OCI-LY1 (cell line): ENCODE data around the gene PACC1.

Experiments used
- H2AFZ ChIP-seq: fragments of 200-600 bp; sonication (generic), shearing (Covaris generic); 2 replicates; pipeline ENCODE4 v1.6.0; 2014; ENCODE audit warnings: antibody characterized with exemption, mild to moderate bottlenecking, low read length
- H3F3A ChIP-seq: fragments of 200-600 bp; sonication (generic), shearing (Covaris generic); 2 replicates; pipeline ENCODE4 v1.6.0; 2014; ENCODE audit warnings: mild to moderate bottlenecking, antibody characterized with exemption, low read length, moderate library complexity; ENCODE audit not compliant: insufficient read depth
- H3K27ac ChIP-seq: fragments of 200-600 bp; sonication (generic); 2 replicates; pipeline ENCODE4 v1.5.1; 2014; ENCODE audit warnings: low read length, mixed run types, mild to moderate bottlenecking, low read depth; ENCODE audit not compliant: poor library complexity, severe bottlenecking
- H3K27me3 ChIP-seq: fragments of 200-600 bp; sonication (generic); 2 replicates; pipeline ENCODE4 v1.6.0; 2014; ENCODE audit warnings: antibody characterized with exemption, mild to moderate bottlenecking, low read length, moderate library complexity; ENCODE audit not compliant: insufficient read depth
- H3K36me3 ChIP-seq: fragments of 200-600 bp; sonication (generic); 2 replicates; pipeline ENCODE4 v1.6.1; 2014; ENCODE audit warnings: mild to moderate bottlenecking, antibody characterized with exemption, low read length, moderate library complexity, mixed read lengths; ENCODE audit not compliant: insufficient read depth
- H3K4me1 ChIP-seq: fragments of 200-600 bp; sonication (generic); 2 replicates; pipeline ENCODE4 v1.5.1; 2014; ENCODE audit warnings: mild to moderate bottlenecking, low read length, moderate library complexity; ENCODE audit not compliant: insufficient read depth, severe bottlenecking
- H3K4me2 ChIP-seq: fragments of 200-600 bp; sonication (generic), shearing (Covaris generic); 2 replicates; pipeline ENCODE4 v1.6.1; 2014; ENCODE audit warnings: low read length
- H3K4me3 ChIP-seq: fragments of 200-600 bp; sonication (generic); 2 replicates; pipeline ENCODE4 v1.5.1; 2014; ENCODE audit warnings: low read length, low read depth, mild to moderate bottlenecking, mixed read lengths; ENCODE audit not compliant: poor library complexity, severe bottlenecking
- H3K79me2 ChIP-seq: fragments of 200-600 bp; shearing (Covaris generic); 2 replicates; pipeline ENCODE4 v1.6.1; 2016; ENCODE audit warnings: mixed run types, low read length, mixed read lengths; ENCODE audit not compliant: insufficient read depth
- H3K9ac ChIP-seq: fragments of 200-600 bp; sonication (generic), shearing (Covaris generic); 2 replicates; pipeline ENCODE4 v1.6.1; 2014; ENCODE audit warnings: mild to moderate bottlenecking, low read length, mixed read lengths
- H3K9me2 ChIP-seq: fragments of 200-600 bp; sonication (generic), shearing (Covaris generic); 2 replicates; pipeline ENCODE4 v1.6.1; 2014; ENCODE audit warnings: low read depth, mild to moderate bottlenecking, low read length, mixed read lengths
- H3K9me3 ChIP-seq: fragments of 200-600 bp; shearing (Covaris generic); 2 replicates; pipeline ENCODE4 v1.6.1; 2014; ENCODE audit warnings: low read length, mixed read lengths
- H4K20me1 ChIP-seq: fragments of 200-600 bp; sonication (generic), shearing (Covaris generic); 2 replicates; pipeline ENCODE4 v1.6.0; 2016; ENCODE audit warnings: mild to moderate bottlenecking, low read length; ENCODE audit not compliant: insufficient read depth
- CTCF ChIP-seq: fragments of 200-600 bp; sonication (generic), shearing (Covaris generic); IDR thresholded peaks from 2 replicates; pipeline ENCODE4 v1.5.1; 2017; ENCODE audit warnings: mild to moderate bottlenecking, antibody characterized with exemption, low read length, moderate library complexity, mixed read lengths
- EZH2 ChIP-seq: fragments of 200-600 bp; sonication (generic), shearing (Covaris generic); IDR thresholded peaks from 2 replicates; pipeline ENCODE4 v1.8.0; 2017; ENCODE audit warnings: borderline replicate concordance, mixed run types, mild to moderate bottlenecking, antibody characterized with exemption, low read length, moderate library complexity, mixed read lengths

Gene PACC1

GRCh38 chr1:212454741-212455140 is 40.1 kb upstream of the PACC1 start:
- Histone ChIP-seq H3K27me3 (no peaks in the 10 kb centered on the region), H3K36me3 (no peaks in the 10 kb centered on the region; the same call in 1 of the 2 replicates), H3F3A (no peaks in the 10 kb centered on the region), H3K27ac (no peak overlapping the region), H3K4me3 (no peak overlapping the region), H4K20me1 (no peaks in the 10 kb centered on the region), H3K4me2 (no peak overlapping the region), H2AFZ (no peak overlapping the region), H3K9ac (no peak overlapping the region), H3K79me2 (no peaks in the 10 kb centered on the region), H3K9me3 (0 out of 2 replicates have a peak, but pooled peaks cover 2% of the 10 kb centered on the region), H3K4me1 (peaks cover 10% of the 10 kb centered on the region), H3K9me2 (no peaks in the 10 kb centered on the region)
- no peak for TF ChIP-seq EZH2
- TF ChIP-seq CTCF, result no peak

- Histone ChIP-seq H3K79me2 (no peaks in the 10 kb centered on the region), H3K4me1 (peaks cover 10% of the 10 kb centered on the region), H3K27ac (no peak overlapping the region), H3K4me3 (no peak overlapping the region), H3K9ac (no peak overlapping the region), H3K4me2 (no peak overlapping the region), H3K9me2 (no peaks in the 10 kb centered on the region), H3K27me3 (no peaks in the 10 kb centered on the region), H4K20me1 (no peaks in the 10 kb centered on the region), H3K9me3 (0 out of 2 replicates have a peak, but pooled peaks cover 2% of the 10 kb centered on the region), H3F3A (no peaks in the 10 kb centered on the region), H2AFZ (no peak overlapping the region), H3K36me3 (no peaks in the 10 kb centered on the region; the same call in 1 of the 2 replicates)
- TF ChIP-seq CTCF (no peak), EZH2 (no peak)
Measured at GRCh38 chr1:212453156-212453857, 38.6 kb upstream of the PACC1 start.

GRCh38 chr1:212452323-212453155 is 37.9 kb upstream of the PACC1 start:
- Histone ChIP-seq H3K9me3 (no peaks in the 10 kb centered on the region), H3K36me3 (no peaks in the 10 kb centered on the region; the same call in 1 of the 2 replicates), H3K27ac (no peak overlapping the region), H3K4me1 (peaks cover 10% of the 10 kb centered on the region), H3K9ac (no peak overlapping the region), H3K9me2 (no peaks in the 10 kb centered on the region), H4K20me1 (no peaks in the 10 kb centered on the region), H3K27me3 (no peaks in the 10 kb centered on the region), H3K4me3 (no peak overlapping the region), H3K4me2 (no peak overlapping the region), H3F3A (no peaks in the 10 kb centered on the region), H3K79me2 (no peaks in the 10 kb centered on the region), H2AFZ (no peak overlapping the region)
- TF ChIP-seq EZH2 (no peak), CTCF (peak; percentile 11; the same call in 1 of the 2 replicates)
